ENCODE results near the gene PRDX2.

GRCh38 chr19:12756150-12756883, 45.3 kb downstream of the PRDX2 start:
- TF ChIP-seq CTCF (IDR thresholded peaks at IDR 0.05) (no peak), ZFX (IDR thresholded peaks at IDR 0.05; ENCODE audit: borderline replicate concordance) (no peak)
